Fibroblast of peridontal ligament (primary cell): ENCODE results near the gene RAD51D.
"Not testable (repeated sequence)": the region's sequence is repeated elsewhere in the genome, so short reads cannot be mapped to it uniquely, and the experiment has no call there.

ENCODE experiments used
- DNase-seq: peaks from one replicate; pipeline ENCODE4 v3.0.0-alpha.2; 2010; ENCODE audit errors: extremely low read depth

The RAD51D gene

GRCh38 chr17:35065880-35066279 lies 53.8 kb downstream of the RAD51D start:
- DNase-seq, result no peak

GRCh38 chr17:35064516-35065215 lies 55.0 kb downstream of the RAD51D start:
- no peak for DNase-seq

- DNase-seq, result peak; percentile 99
These were observed 56.0 kb downstream of the RAD51D start, which contains the start of gene RFFL for GRCh38 chr17:35063514-35064223. Gene RFFL, minus strand, starts transcription at chr17:35063707. Its CDS starts 37,154 bp downstream, at chr17:35026553.

- DNase-seq, result no peak
These were observed 57.4 kb downstream of the RAD51D start for GRCh38 chr17:35062308-35062707.

GRCh38 chr17:35057332-35057915 lies 62.2 kb downstream of the RAD51D start:
- no peak for DNase-seq

- DNase-seq, result no peak
These were observed 63.6 kb downstream of the RAD51D start for GRCh38 chr17:35056013-35056412.

- DNase-seq, result no peak
These were observed 66.5 kb downstream of the RAD51D start for GRCh38 chr17:35053204-35053603.

- peak; percentile 30 for DNase-seq
These were observed 66.9 kb downstream of the RAD51D start for GRCh38 chr17:35052780-35053179.

- peak; percentile 27 for DNase-seq
These were observed 67.4 kb downstream of the RAD51D start for GRCh38 chr17:35052241-35052610.

GRCh38 chr17:35051579-35052240 lies 68.0 kb downstream of the RAD51D start:
- DNase-seq, result peak; percentile 35

GRCh38 chr17:35051183-35051578 lies 68.5 kb downstream of the RAD51D start:
- DNase-seq, result no peak

- no peak for DNase-seq
These were observed 69.5 kb downstream of the RAD51D start for GRCh38 chr17:35050170-35050569.

GRCh38 chr17:35048685-35049379 lies 70.8 kb downstream of the RAD51D start:
- DNase-seq, result no peak

- peak; percentile 61 for DNase-seq
These were observed 72.8 kb downstream of the RAD51D start for GRCh38 chr17:35046740-35047283.

GRCh38 chr17:35046245-35046644 lies 73.4 kb downstream of the RAD51D start:
- DNase-seq, result no peak

- DNase-seq, result not testable (repeated sequence)
These were observed 74.1 kb downstream of the RAD51D start for GRCh38 chr17:35045458-35045979.

GRCh38 chr17:35044181-35044580 lies 75.5 kb downstream of the RAD51D start:
- DNase-seq, result no peak
